HTR-8/SVneo (cell line): Measurements from ENCODE around the gene CBLB.
A peak's percentile ranks its signal among the peaks of the same experiment; 100 is the strongest.
"Not testable (repeated sequence)": the region's sequence is repeated elsewhere in the genome, so short reads cannot be mapped to it uniquely, and the experiment has no call there.

Experiments used
- DNase-seq: peaks from one replicate; pipeline ENCODE4 v3.0.0; 2011; ENCODE audit warnings: low spot score, mixed read lengths; ENCODE audit not compliant: insufficient read length
- FAIRE-seq: peaks from 2 replicates; lab custom pipeline; 2011; peaks lifted over from hg19 to GRCh38; lab: Jason Lieb, UNC

CBLB gene

DNA sequence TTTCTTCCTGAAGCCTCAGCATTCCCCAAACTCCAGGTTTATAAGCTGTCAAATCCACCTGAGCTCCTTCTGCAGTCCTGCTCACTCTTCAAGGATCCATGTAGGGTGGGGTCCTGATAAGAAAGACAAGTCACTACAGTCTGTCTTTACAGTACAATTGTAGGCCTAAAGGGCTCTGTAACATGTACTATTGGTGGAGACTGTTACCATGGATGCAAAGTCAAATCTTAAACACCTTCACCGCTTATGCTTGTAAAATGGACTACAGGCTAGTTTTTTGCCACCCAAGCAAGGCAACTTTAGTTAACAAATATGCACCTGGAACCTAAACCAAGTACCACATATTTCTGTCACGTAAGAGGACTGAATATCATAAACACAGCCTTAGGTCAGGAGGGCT, 44.7 kb downstream of the CBLB start:
- peak; percentile 70 for FAIRE-seq
- DNase-seq = no peak

GRCh38 chr3:105823149-105823867, 45.5 kb downstream of the CBLB start:
- FAIRE-seq (peak; percentile 44), DNase-seq (peak; percentile 32)

- FAIRE-seq (no peak), DNase-seq (no peak)
These were observed 46.4 kb downstream of the CBLB start for GRCh38 chr3:105822171-105823123.

DNA sequence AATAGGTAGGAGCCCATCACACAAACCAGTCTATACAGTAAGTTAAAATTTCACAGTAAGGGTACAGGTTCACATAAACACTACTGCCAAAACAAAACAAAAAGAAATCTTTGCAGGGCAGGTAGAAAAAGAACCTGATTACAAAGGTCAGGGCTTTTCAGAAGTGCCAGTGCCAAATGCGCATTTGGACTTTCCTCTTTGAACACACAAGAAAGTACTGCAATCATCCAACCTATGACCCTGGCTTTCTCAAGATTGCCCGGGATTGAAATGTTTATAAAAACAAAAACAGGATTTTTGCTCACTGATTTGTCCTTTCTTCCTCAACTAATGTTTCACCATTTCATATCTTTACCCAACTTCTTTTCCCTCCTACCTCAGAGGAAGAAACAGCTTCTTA, 47.4 kb downstream of the CBLB start:
- no peak for DNase-seq

GRCh38 chr3:105816833-105817232, 52.0 kb downstream of the CBLB start:
- DNase-seq (no peak), FAIRE-seq (no peak)

More for the DNA sequence above, 47.4 kb downstream of the CBLB start:
- FAIRE-seq = no peak

DNA sequence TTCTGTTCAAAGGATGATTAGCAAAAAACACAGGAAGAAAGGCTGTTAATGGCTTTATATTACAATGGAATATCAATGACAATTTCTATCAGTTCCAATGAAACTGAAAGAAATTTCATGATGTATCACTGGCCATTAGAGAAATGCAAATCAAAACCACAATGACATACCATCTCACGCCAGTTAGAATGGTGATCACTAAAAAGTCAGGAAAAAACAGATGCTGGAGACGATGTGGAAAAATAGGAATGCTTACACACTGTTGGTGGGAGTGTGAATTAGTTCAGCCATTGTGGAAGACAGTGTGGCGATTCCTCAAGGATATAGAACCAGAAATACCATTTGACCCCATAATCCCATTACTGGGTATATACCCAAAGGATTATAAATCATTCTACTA, 53.5 kb downstream of the CBLB start:
- FAIRE-seq, DNase-seq: not testable (repeated sequence)

DNA sequence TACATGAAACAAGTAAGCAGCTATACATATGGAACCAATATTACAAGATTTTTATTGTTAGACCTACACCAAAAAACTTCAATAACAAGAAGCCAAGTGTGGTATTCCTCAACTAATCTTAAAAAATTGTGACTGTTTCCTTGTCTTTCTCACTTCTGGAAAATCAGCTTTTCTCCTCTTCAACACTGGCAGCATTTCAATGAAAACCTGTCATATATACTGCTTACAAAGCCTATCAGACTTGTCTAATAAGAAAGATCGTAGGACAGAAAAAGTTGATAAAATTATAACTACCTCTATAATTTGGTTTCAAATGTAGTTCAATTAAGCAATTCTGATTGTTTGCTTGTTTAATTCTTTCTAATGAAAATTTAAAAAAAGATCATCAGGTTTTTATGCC, 55.1 kb downstream of the CBLB start:
- DNase-seq = no peak
- FAIRE-seq = no peak

GRCh38 chr3:105812194-105812586, 56.6 kb downstream of the CBLB start:
- FAIRE-seq (no peak), DNase-seq (no peak)

DNA sequence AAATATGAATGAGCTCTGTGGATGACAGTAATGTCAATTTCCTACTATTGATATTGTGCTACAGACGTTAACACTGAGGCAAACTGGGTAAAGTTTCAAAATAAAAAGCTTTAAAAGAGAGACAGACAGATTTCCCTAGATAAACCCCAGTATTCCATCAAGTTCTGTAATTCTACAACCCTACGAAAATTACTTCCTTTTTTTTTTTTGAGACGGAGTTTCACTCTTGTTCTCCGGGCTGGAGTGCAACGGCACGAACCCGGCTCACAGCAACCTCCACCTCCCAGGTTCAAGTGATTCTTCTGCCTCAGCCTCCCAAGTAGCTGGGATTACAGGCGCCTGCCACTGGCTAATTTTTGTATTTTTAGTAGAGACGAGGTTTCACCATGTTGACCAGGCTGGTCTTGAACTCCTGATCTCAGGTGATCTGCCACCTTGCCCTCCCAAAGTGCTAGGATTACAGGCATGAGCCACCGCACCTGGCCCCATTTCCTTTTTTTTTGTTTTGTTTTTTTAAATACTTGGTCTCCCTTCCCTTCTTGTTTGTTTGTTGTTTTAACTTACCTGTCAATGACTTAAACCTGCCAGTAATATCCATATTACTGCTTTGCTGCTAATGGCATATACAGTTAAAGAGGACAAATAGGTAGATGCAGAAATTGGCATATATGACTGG, 57.2 kb downstream of the CBLB start:
- DNase-seq (no peak), FAIRE-seq (no peak)

GRCh38 chr3:105809208-105809888, 59.5 kb downstream of the CBLB start:
- DNase-seq (no peak), FAIRE-seq (no peak)

DNA sequence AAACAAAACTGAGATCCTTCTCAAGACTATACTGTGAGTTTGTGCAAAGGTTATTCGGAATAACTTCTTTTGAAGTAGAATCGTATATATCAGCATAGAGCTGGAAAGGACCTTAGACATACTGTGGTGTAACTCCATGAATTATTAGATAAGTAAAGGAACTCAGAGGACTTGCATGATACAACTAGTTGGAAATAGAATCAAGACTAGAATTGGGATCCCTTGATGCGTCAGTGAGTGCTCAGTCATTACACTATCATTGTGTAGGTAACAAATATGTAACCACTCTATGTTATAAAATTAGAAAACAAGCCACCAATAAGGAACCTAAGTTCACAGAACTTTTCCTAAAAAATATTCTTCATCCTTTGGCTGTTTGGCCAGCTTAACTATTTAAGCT, 61.1 kb downstream of the CBLB start:
- no peak for DNase-seq
- no peak for FAIRE-seq

DNA sequence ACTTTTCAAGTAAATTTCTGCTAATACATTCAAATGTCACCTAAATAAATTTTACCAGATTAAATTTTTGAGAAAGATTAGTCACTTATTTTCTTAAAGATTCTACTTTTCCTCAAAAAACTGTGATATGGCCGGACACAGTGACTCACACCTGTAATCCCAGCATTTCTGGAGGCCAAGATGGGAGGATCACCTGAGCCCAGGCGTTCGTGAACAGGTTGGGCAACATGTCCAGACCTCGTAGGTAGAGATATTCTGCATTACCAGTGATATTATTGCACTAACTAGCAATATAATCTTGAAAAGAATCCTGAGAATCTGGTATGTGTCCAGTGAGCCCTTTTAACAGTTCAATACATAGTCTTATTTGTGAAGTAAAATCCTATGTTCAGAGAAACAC, 61.7 kb downstream of the CBLB start:
- no peak for FAIRE-seq

GRCh38 chr3:105806359-105806758, 62.5 kb downstream of the CBLB start:
- FAIRE-seq = no peak
- DNase-seq = peak; percentile 42

More for the DNA sequence above, 61.7 kb downstream of the CBLB start:
- no peak for DNase-seq

DNA sequence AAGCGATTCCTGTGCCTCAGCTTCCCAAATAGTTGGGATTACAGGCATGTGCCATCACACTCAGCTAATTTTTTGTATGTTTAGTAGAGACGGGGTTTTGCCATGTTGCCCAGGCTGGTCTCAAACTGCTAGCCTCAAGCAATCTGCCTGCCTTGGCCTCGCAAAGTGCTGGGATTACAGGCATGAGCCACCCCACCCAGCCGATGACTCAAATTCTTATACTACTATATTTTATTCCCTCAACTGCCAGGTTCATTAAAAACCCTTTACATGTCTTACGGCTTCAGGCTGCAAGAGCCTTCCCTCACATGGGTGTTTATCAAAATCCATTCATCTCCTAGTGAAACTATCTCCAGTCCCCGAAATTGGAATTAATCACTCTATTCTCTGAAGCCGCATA, 63.4 kb downstream of the CBLB start:
- FAIRE-seq (no peak), DNase-seq (no peak)

GRCh38 chr3:105802118-105802706, 66.6 kb downstream of the CBLB start:
- FAIRE-seq (no peak), DNase-seq (no peak)

DNA sequence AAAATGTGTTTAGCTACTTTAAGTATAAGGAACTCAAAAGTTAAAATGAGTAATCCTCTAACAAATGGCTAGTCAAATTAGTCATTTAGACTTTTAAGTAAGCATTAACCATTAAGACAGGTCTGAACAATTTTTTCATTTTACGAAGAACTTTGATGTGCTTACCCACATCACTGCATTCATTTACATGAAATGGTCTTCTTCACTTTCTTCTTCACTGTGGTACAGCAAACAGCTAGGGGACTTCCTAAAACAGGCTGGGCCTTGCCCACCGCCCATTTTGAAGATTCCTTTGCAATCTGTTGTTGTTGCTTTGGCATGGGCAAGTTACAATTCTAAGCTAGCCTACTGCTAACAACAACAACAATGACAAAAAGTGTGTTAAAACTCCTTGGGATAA, 67.4 kb downstream of the CBLB start:
- no peak for DNase-seq
- FAIRE-seq = no peak

GRCh38 chr3:105800320-105800719, 68.5 kb downstream of the CBLB start:
- FAIRE-seq (no peak), DNase-seq (no peak)

DNA sequence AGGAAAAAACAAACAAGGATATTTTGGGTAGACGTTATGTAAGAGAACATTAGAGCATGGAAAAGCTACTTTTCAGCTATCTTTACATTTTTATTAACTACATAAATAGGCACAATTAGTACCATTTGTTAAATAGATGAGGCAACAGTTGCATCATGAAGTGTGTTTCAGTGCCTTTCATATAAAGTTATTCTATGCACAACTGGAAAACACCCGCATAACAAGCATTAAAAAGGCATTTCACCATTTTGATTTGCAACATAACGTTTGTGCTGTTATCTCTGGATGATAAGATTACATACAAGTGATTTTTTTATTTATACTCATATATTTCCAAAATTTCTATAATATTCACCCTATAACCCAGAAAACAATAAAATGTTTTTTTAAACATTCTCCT, 69.5 kb downstream of the CBLB start:
- no peak for DNase-seq
- no peak for FAIRE-seq

DNA sequence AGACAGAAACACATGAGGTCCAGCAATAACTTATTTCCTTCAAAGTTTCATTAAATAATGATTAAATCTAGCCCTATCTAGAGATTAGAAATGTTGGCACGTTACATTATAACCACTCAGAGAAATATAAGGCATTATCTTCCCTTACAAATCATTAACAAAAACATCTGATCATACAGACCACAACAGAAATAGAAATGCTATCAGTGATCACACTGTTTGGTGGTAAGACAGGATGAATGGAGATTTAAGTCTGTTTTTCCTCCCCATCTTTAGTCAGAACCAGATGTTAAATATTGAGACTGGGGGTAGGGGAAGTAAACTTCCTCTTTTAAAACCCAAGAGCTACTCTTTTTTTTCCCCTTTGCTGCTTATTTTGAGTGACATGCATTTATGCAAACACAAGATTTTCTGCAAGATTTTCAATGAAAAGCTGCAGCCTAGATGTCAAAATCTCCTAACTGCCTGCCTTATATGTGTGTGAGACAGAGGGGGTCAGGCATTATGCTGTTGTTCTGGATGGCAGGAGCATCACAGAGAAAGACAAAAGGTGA, 70.4 kb downstream of the CBLB start:
- DNase-seq (no peak), FAIRE-seq (no peak)

- DNase-seq = no peak
These were observed 75.8 kb downstream of the CBLB start for GRCh38 chr3:105793040-105793439.

More at GRCh38 chr3:105793040-105793439, 75.8 kb downstream of the CBLB start:
- FAIRE-seq = no peak
